Activated T-helper 1 cell treated with anti-CD3 and anti-CD28 coated beads, Interleukin-12 subunit alpha, Interleukin-12 subunit beta, Interleukin-2, Interleukin-4 antibody, amounts not matched to agents 30 ng/mL and 10 ng/mL and 1 ng/mL, durations not matched to agents 14 hours and 24 hours and 36 hours (primary cell): ENCODE measurements around the gene UGDH. TPM values are rescaled to one million over a fixed set of nuclear protein-coding genes. Genes with fewer than 3 reads are reported as not detected.
"Not testable (repeated sequence)": the region's sequence is repeated elsewhere in the genome, so short reads cannot be mapped to it uniquely, and the experiment has no call there.

Experiments
- DNase-seq: peaks from one replicate; pipeline ENCODE4 v3.0.0; 2021; ENCODE audit warnings: low spot score
- H3K27ac Mint-ChIP-seq: one replicate; pipeline ENCODE4 v1.8.0; 2021; ENCODE audit warnings: mild to moderate bottlenecking, mixed read lengths
- H3K27me3 Mint-ChIP-seq: one replicate; pipeline ENCODE4 v1.8.0; 2022; ENCODE audit warnings: mild to moderate bottlenecking, moderate library complexity, mixed read lengths; ENCODE audit not compliant: insufficient read depth
- H3K36me3 Mint-ChIP-seq: one replicate; pipeline ENCODE4 v1.8.0; 2021; ENCODE audit warnings: low read depth, mixed read lengths
- H3K4me1 Mint-ChIP-seq: one replicate; pipeline ENCODE4 v1.8.0; 2021; ENCODE audit warnings: low read depth, mixed read lengths
- H3K4me3 Mint-ChIP-seq: one replicate; pipeline ENCODE4 v1.8.0; 2021; ENCODE audit warnings: mild to moderate bottlenecking, moderate library complexity, mixed read lengths
- H3K9me3 Mint-ChIP-seq: one replicate; pipeline ENCODE4 v1.8.0; 2021; ENCODE audit warnings: mixed read lengths
- intact Hi-C: fragments of 100-400 bp; cut with micrococcal nuclease; formaldehyde crosslinking; loops from one replicate; pipeline ENCODE4 v1.15.1; 2024
- total RNA-seq: library from RNA; stranded (reverse); gene quantifications from 2 replicates; pipeline ENCODE4 v1.2.3, GENCODE V29; 2022

Gene UGDH
- total RNA-seq, 1 donor from 2014 or later, result 26.0 TPM

DNA sequence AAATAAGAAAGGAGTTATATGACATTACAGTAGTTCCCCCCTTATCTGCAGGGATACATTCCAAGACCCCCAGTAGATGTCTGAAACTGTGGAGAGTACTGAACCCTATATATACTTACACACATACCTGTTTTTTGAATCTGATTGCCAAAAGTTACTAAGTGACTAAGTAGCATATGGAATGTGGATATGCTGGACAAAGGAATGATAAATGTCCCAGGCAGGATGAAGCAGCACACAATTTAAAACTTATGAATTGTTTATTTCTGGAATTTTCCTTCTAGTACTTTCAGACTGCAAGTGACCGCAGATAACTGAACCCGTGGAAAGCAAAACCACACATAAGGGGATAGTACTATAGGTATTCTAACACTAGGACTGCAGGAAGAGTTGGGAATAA lies 22.7 kb downstream of the UGDH start:
- Mint-ChIP-seq H3K36me3 (peaks cover 30% of the 10 kb centered on the region), H3K4me1 (no peaks in the 10 kb centered on the region), H3K27me3 (no peaks in the 10 kb centered on the region), H3K4me3 (no peak overlapping the region), H3K9me3 (no peaks in the 10 kb centered on the region), H3K27ac (no peak overlapping the region)
- no peak for DNase-seq
- intact Hi-C loops, result no loop called here

DNA sequence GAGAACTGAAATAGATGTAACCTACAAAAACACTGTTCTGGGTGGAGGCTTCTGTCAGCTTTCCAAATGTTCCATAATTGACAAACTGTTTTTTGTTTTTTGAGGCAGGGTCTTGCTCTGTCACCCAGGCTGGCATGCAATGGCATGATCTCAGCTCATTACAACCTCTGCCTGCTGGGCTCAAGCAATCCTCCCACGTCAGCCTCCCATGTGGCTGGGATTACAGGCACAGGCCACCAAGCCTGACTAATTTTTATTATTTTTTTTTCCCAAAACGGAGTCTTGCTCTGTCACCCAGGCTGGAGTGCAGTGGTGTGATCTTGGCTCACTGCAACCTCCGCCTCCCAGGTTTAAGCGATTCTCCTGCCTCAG lies 24.6 kb downstream of the UGDH start:
- H3K27me3 Mint-ChIP-seq, H3K27ac Mint-ChIP-seq, H3K4me3 Mint-ChIP-seq, H3K9me3 Mint-ChIP-seq, intact Hi-C loops, H3K4me1 Mint-ChIP-seq, DNase-seq: not testable (repeated sequence)
- H3K36me3 Mint-ChIP-seq, result peaks cover 28% of the 10 kb centered on the region

DNA sequence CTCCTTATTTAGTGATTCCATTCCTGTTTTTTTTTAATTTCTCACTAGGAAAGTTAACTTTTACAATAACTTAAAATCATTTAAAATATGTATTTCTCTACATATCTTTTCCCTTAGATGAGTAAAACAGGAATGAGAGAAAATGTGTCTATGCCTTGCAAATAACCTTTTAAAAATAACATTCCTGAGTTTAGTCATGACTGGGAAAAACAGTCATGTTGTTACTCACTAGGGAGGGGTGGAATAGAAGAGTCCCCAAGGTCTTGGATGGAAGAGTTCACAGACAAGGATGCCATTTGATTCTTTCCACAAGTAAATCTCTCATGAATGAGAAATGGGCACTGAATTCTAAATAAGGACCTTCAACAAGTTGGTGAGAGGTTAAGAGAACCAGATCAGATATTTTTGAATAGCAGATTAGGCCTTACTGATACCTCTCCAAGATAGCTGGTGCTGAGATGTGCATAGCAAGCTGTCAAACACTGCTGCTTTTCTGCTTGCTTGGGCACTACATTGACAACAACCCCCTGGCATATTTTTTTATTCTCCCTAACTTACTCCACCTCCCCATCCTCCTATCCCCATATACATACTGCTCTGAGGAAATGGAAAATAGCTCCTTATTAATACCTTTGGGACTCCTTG lies 25.1 kb downstream of the UGDH start:
- H3K27ac Mint-ChIP-seq, result no peak overlapping the region
- no peaks in the 10 kb centered on the region for H3K27me3 Mint-ChIP-seq
- no peak for DNase-seq
- intact Hi-C loops, result no loop called here
- H3K4me1 Mint-ChIP-seq, result no peaks in the 10 kb centered on the region
- peaks cover 28% of the 10 kb centered on the region for H3K36me3 Mint-ChIP-seq
- H3K4me3 Mint-ChIP-seq, result no peak overlapping the region
- no peaks in the 10 kb centered on the region for H3K9me3 Mint-ChIP-seq

DNA sequence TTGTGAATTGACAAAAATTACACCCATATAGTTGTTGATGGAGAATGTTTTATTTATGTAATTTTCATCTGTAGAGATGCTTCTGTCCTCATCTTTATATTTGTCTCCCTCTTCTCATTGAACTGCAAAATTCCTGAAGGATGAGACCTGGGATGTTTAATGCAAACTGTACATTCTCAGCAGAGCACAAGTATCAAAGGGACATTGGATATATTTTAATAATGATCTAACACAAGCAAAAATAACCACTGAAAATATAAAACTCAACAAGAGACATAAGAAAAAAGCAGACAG lies 28.6 kb downstream of the UGDH start:
- H3K36me3 Mint-ChIP-seq, result peaks cover 15% of the 10 kb centered on the region
- H3K27ac Mint-ChIP-seq, result no peak overlapping the region
- no peaks in the 10 kb centered on the region for H3K27me3 Mint-ChIP-seq
- intact Hi-C loops, result no loop called here
- DNase-seq, result no peak
- no peaks in the 10 kb centered on the region for H3K9me3 Mint-ChIP-seq
- no peak overlapping the region for H3K4me3 Mint-ChIP-seq
- no peaks in the 10 kb centered on the region for H3K4me1 Mint-ChIP-seq

DNA sequence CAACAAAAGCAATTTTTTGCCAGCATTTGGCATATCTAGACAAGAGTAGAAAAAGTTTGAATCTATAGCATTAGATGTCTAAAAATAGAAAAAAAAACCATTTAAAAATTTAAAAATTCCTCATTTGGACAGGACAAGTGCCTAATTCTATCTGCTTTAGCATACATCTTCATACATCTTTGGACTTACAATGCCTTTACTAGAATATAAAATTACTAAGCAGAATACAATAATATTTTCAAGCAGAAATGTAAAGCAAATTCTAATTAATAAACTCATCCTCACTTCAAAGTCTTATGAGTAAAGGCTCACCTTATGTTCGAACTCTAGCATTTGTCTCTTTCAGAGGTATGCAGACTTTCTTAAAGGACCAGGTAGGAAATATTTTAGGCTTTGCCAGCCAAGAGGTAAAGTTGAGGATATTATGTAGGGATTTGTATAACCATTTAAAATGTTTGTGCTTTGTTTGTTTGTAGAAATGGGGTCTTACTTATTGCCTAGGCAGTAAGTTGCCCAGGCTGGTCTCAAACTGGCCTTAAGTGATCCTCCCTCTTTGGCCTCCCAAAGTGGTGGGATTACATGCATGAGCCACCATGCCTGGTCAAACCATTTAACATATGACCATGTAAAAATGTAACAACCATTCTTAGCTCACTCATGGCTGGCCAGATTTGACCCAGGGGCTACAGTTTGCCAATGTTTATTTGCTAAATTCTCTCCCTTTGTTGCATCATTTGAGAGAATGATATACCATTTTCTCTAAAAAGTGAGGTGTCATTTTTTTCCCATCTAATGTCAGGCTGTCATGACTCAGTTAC lies 29.1 kb downstream of the UGDH start:
- H3K36me3 Mint-ChIP-seq, result peaks cover 10% of the 10 kb centered on the region
- H3K27me3 Mint-ChIP-seq, result no peaks in the 10 kb centered on the region
- no peak for DNase-seq

DNA sequence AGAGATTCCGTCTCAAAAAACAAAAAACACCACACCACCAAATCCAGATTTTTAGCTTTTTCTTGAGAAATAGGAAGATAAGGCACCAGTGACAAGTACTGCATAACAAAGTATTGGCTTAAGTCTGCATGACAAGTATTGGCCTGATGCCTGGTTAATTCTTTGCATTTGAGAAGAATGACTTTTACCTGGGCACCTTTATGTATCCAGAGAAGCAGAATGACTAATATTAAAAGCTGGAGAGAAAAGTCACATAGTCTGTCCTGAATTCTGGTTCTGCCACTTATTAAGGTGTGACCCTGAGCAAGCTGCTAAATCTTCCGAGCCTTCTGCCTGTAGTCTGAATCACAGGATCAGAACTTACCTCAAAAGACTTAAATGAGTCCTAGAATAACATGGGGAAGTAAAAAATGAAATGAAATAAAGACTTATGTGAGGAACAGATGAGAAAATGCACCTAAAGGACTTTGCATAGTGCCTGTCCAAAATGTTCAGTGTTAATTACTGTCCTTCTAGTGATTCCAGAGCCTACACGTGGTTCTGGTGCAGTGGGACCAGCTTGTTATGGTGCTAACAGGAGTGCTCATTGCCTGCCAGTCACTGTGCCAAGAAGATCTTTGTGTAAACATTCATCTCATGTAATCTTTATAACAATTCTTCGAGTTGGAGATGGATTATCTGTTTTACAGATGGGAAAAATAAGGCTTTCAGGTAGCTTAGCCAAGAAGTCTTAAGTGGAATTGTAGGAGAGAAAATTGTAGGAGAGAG lies 31.6 kb downstream of the UGDH start:
- DNase-seq, result no peak
- peaks cover 5% of the 10 kb centered on the region for H3K36me3 Mint-ChIP-seq
- H3K4me3 Mint-ChIP-seq, result no peak overlapping the region
- no peak overlapping the region for H3K27ac Mint-ChIP-seq
- H3K27me3 Mint-ChIP-seq, result no peaks in the 10 kb centered on the region
- H3K9me3 Mint-ChIP-seq, result no peaks in the 10 kb centered on the region
- intact Hi-C loops, result no loop called here
- no peaks in the 10 kb centered on the region for H3K4me1 Mint-ChIP-seq

More for the DNA sequence above, 29.1 kb downstream of the UGDH start:
- H3K9me3 Mint-ChIP-seq, result no peaks in the 10 kb centered on the region
- intact Hi-C loops, result no loop called here
- no peaks in the 10 kb centered on the region for H3K4me1 Mint-ChIP-seq
- H3K27ac Mint-ChIP-seq, result no peak overlapping the region
- no peak overlapping the region for H3K4me3 Mint-ChIP-seq

DNA sequence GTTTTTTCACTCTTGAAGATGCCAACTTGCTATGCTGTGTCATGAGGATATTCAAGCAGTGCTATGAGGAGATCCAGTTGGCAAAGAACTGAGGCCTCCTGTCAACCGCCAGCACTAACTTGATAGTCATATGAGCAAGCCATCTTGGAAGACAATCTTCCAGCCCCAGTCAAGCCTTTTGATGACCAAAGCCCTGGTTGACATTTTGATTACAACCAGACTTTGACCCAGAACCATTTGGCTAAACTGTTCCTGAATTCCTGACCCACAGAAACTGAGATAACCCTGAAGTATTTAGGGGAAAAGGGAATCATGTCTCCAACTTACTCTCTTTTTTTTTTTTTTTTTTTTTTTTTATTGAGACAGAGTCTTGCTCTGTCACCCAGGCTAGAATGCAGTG lies 32.9 kb downstream of the UGDH start:
- H3K36me3 Mint-ChIP-seq, result peaks cover 3% of the 10 kb centered on the region
- no peaks in the 10 kb centered on the region for H3K4me1 Mint-ChIP-seq
- no peak overlapping the region for H3K4me3 Mint-ChIP-seq
- intact Hi-C loops, result no loop called here
- H3K27me3 Mint-ChIP-seq, result no peaks in the 10 kb centered on the region
- no peak overlapping the region for H3K27ac Mint-ChIP-seq
- DNase-seq, result no peak
- H3K9me3 Mint-ChIP-seq, result no peaks in the 10 kb centered on the region

DNA sequence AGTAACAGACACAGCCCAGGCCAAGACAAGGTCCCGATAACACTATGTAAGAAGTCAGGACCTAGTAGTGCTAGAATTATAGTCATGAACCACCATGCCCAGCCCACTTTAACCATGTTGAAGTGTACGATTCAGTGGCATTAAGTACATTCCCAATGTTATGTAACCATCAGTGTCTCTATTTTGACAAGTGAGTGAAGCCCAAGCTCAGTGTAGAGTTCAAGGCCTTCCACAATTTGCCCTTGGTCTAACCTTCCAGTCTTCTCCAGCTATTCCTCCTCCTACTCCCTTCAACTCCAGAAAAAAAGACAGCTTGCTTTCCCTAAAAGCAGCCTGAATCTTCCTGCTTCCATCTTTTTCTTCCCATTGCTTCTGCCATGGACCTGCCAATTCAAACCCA lies 36.9 kb downstream of the UGDH start:
- DNase-seq, result no peak
- no peaks in the 10 kb centered on the region for H3K27me3 Mint-ChIP-seq
- no peak overlapping the region for H3K4me3 Mint-ChIP-seq
- H3K4me1 Mint-ChIP-seq, result no peaks in the 10 kb centered on the region
- no peaks in the 10 kb centered on the region for H3K36me3 Mint-ChIP-seq
- intact Hi-C loops, result no loop called here
- H3K27ac Mint-ChIP-seq, result no peak overlapping the region
- no peaks in the 10 kb centered on the region for H3K9me3 Mint-ChIP-seq

DNA sequence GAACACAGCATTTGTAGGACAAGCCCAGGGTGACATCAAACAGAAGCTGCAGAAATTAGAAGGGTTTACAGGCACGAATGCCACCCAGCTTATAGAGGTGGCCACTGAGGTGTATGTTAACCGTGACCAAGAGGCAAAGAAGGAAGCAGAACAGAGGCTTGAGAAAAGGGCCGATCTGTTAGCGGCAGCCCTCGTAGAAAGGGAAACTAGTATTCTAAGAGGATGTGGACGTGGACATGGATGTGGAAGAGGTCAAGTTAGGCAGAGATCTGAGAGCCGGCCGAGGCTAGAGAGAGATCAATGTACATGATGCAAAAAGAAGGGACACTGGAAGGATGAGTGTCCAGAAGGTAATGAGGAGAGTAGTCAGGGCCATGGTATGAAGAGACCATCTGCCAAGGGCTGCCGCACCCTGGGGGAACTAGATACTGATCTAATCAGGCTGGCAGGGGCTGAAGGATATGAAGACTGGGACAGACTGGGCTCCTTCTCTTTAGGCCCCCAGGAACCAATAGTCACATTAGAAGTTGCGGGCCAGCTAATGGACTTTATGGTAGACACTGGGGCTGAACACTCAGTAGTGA lies 40.9 kb downstream of the UGDH start:
- no peak for DNase-seq
- no peak overlapping the region for H3K27ac Mint-ChIP-seq

DNA sequence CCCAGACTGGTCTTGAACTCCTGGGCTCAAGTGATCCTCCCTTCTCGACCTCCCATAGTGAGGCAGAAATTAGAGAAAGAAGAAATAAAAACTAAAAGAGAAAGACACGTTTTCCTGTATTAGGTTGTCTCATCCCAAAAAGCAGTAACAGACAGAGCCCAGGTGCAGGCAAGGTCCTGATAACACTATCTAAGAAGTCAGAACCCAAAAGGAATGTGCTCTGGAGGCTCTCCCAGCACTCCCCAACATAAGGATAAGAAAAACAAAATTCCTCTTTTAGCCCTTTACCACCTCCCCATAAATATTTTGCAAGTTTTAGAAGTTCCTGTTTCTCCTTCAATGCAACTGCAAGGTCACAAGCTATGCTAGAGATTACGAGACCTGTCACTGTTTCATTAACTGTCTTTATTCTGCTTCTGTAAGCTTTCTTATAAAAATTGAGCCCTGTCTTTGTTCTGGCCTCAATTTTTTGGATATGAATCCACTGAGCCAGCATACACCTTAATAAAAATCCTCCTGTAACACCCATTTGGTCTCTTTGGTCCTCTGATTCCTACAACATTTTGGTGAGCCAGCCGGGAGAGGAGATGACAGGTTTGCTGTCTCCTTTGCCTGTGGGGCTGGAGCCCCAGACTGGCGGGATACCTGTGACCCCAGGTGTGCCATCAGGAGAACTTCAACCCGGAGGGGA lies 42.5 kb downstream of the UGDH start:
- H3K27me3 Mint-ChIP-seq, result no peaks in the 10 kb centered on the region
- intact Hi-C loops, result no loop called here
- peaks cover 6% of the 10 kb centered on the region for H3K9me3 Mint-ChIP-seq
- H3K27ac Mint-ChIP-seq, result no peak overlapping the region
- no peaks in the 10 kb centered on the region for H3K36me3 Mint-ChIP-seq
- H3K4me3 Mint-ChIP-seq, result no peak overlapping the region
- no peak for DNase-seq
- no peaks in the 10 kb centered on the region for H3K4me1 Mint-ChIP-seq

More for the DNA sequence above, 40.9 kb downstream of the UGDH start:
- Mint-ChIP-seq H3K4me3 (no peak overlapping the region), H3K4me1 (no peaks in the 10 kb centered on the region), H3K27me3 (no peaks in the 10 kb centered on the region), H3K36me3 (no peaks in the 10 kb centered on the region), H3K9me3 (peaks cover 6% of the 10 kb centered on the region)
- intact Hi-C loops, result no loop called here

DNA sequence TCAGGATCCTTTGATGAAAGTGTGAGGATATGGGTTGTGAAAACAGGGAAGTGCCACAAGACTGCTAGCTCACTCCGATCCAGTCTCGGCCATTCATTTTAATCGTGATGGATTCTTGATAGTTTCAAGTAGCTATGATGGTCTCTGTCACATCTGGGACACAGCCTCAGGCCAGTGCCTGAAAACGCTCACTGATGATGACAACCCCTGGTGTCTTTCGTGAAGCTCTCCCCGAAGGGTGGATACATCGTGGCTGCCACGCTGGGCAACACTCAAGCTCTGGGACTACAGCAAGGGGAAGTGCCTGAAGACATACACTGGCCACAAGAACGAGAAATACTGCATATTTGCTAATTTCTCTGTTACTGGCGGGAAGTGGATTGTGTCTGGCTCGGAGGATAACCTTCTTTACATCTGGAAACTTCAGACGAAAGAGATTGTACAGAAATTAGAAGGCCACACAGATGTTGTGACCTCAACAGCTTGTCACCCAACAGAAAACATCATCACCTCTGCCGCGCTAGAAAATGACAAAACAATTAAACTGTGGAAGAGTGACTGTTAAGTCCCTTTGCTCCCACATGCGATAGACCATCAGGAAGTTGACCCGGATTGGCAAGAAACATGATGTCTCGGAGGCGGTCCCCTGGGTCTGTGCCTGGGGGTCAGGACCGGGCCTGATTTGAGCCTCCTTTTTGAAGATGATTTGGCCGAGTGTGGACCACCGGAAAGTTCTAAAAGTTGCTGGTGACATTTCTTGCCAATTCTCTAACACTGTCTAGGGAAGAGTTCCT lies 46.1 kb downstream of the UGDH start:
- Mint-ChIP-seq H3K9me3 (peaks cover 6% of the 10 kb centered on the region), H3K27ac (no peak overlapping the region), H3K27me3 (no peaks in the 10 kb centered on the region), H3K36me3 (no peaks in the 10 kb centered on the region), H3K4me1 (no peaks in the 10 kb centered on the region), H3K4me3 (no peak overlapping the region)
- intact Hi-C loops, result no loop called here
- DNase-seq, result no peak

DNA sequence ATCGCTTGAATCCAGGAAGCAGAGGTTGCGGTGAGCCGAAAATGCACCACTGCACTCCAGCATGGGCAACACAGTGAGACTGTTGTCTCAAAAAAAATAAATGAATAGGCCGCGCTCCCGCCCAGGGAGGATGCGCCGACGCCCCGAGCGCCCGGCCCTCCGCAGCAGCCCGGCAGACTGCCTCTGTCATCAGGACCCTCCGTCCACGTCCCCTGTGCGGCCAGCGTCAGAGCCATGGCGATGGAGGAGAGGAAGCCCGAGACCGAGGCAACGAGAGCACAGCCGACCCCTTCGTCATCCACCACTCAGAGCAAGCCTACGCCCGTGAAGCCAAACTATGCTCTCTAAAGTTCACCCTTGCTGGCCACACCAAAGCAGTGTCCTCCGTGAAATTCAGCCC lies 47.0 kb downstream of the UGDH start:
- Mint-ChIP-seq H3K27me3 (no peaks in the 10 kb centered on the region), H3K4me1 (no peaks in the 10 kb centered on the region), H3K27ac (peak overlapping the region; percentile 48), H3K36me3 (no peaks in the 10 kb centered on the region), H3K9me3 (peaks cover 6% of the 10 kb centered on the region), H3K4me3 (no peak overlapping the region)
- intact Hi-C loops, result no loop called here
- no peak for DNase-seq
